ENCODE measurements around the gene SLMAP.

DNA sequence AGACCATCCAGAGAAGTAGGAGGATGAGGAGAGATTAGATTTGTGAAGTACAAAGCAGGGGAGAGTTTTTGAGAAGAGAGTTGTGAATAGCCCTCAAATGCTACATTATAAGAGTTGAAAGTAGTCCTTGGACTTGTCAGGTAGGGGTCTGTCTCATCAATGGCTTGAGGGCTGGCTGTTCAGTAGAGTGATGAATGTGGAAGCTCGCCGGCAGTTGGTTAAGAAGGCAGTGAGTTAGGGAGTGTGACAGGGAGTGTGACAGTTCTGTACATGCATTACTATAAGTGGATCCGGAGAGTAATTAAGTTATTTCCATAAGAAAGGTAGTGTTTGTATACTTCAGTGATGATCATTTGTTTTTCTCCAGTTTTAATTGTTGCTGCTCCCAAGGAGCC, 32.5 kb downstream of the SLMAP start:
- TF ChIP-seq, protein P1, sequence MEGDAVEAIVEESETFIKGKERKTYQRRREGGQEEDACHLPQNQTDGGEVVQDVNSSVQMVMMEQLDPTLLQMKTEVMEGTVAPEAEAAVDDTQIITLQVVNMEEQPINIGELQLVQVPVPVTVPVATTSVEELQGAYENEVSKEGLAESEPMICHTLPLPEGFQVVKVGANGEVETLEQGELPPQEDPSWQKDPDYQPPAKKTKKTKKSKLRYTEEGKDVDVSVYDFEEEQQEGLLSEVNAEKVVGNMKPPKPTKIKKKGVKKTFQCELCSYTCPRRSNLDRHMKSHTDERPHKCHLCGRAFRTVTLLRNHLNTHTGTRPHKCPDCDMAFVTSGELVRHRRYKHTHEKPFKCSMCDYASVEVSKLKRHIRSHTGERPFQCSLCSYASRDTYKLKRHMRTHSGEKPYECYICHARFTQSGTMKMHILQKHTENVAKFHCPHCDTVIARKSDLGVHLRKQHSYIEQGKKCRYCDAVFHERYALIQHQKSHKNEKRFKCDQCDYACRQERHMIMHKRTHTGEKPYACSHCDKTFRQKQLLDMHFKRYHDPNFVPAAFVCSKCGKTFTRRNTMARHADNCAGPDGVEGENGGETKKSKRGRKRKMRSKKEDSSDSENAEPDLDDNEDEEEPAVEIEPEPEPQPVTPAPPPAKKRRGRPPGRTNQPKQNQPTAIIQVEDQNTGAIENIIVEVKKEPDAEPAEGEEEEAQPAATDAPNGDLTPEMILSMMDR (IDR thresholded peaks at IDR 0.05): no peak
- no peak for TF ChIP-seq EZH2 (IDR thresholded peaks at IDR 0.05; ENCODE audit: borderline replicate concordance, insufficient read depth, low read depth, low read length, poor library complexity, severe bottlenecking)

Data from B cell (primary cell).